Activated CD4-positive, alpha-beta T cell treated with anti-CD3 and anti-CD28 coated beads, Interleukin-2, amount 50 U/mL, for 1 hour (primary cell): ENCODE results near the gene HBG2.
"Not testable (repeated sequence)": the region's sequence is repeated elsewhere in the genome, so short reads cannot be mapped to it uniquely, and the experiment has no call there.

Experiments used
- DNase-seq: peaks from one replicate; pipeline ENCODE4 v3.0.0-alpha.2; 2020

Gene HBG2

DNA sequence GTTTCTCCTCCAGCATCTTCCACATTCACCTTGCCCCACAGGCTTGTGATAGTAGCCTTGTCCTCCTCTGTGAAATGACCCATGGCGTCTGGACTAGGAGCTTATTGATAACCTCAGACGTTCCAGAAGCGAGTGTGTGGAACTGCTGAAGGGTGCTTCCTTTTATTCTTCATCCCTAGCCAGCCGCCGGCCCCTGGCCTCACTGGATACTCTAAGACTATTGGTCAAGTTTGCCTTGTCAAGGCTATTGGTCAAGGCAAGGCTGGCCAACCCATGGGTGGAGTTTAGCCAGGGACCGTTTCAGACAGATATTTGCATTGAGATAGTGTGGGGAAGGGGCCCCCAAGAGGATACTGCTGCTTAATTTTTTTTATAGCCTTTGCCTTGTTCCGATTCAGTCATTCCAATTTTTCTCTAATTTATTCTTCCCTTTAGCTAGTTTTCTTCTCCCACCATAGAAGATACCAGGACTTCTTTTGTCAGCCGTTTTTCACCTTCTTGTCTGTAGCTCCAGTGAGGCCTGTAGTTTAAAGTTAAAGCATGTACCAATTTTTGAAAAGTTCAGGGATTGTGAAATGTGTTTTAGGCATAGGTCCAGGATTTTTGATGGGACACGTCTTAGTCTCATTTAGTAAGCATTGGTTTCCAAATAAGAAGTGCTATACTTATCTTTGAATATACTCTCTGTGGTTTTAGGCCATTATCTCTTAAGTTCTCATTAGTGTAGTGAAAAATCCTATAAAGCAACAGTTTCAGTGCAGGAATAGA is at the start of gene HBG2:
Gene HBG2, minus strand, starts transcription at position 136 of the 768 bp plus-strand sequence. Its CDS starts 53 bp downstream, at position 83.
- not testable (repeated sequence) for DNase-seq

DNA sequence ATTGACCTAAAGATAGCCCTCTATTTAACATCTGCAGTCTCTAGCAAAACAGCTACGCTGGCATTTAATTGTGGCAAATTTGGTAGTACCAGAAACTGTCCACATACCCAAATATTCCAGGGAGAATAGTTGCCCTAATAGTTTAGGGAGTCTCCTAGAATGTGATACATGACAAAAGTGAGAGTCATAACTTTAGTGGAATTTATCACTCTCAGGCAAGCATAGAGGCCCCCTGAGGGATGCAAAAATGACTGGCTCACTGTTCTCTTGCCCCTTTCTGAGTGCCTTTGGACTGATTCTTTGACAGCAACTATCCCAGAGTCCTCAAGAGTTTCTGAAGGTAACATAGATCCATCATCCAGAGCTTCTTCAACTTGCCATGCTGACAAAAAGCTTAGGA is 49.5 kb upstream of the HBG2 start:
- no peak for DNase-seq

GRCh38 chr11:5303626-5304025 is 49.0 kb upstream of the HBG2 start:
- no peak for DNase-seq

DNA sequence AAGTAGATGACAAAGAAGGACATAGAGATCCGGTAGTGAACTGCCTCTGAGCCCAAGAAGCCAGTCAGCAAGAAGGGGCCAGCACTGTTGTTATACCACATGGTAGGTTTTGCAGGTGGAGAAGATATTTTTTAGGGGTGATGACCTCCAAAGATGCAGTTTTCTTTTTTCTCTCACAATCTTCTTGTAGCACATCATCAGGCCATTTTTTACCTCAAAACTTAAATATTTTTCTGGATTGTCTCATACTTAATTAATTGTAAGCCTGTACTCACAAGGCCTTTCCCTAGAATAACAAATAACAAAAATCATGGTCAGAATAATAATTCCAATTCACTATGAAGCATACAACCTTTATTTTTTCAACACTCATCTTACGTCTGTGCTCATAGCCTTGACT is 47.3 kb upstream of the HBG2 start, which contains the start of gene OR51B4:
Gene OR51B4, minus strand, starts transcription at position 101 of the 400 bp plus-strand sequence. Its CDS starts 0 bp downstream, at position 101.
- no peak for DNase-seq

DNA sequence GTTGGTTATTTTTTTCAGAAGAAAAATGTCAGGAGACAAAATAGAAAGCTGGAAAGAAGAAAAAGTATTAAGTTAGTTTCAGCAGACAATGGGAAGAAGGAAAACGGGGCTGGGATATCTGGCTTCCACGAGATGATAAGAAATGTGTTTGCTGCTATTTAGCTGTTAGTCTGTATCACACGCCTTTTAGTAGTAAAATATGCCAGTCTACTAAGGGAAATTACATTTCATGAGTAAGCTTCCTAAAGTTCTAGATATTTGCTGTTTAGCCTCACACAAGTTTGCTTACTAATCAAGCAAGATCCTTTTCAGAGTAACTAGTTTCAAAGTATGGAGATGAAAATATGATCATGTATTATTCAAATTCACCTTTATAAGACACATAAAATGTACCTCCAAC is 45.7 kb upstream of the HBG2 start:
- no peak for DNase-seq

- DNase-seq: no peak
Observed at GRCh38 chr11:5298451-5298850, 43.9 kb upstream of the HBG2 start.

DNA sequence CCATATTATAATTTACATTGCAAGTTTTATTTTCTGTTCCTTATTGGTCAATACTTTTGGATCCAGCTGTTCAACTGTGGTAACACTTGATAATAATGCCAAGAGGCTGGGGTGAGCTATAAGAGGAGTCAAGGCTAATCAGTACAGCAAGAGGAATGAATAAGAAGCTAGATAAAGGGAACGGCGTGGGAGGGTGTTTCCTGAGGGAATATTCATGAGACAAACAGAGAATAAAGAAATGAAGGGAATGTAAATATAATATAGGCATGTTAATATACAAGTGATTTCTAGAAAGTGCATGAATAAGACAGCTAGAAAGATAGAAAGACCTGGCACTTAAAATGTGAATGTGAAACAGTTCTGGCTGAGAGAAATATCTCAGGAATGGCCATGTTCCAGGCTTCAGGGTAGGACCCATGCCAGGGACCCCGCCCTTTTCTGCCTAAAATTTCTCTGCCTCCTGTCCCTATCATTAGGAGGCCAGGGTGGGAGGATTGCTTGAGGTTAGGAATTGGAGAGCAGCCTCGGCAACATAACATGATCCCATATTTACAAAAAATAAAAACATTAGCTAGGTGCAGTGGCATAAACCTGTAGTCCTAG is 43.2 kb upstream of the HBG2 start:
- no peak for DNase-seq

GRCh38 chr11:5294342-5294995 is 39.9 kb upstream of the HBG2 start:
- DNase-seq: not testable (repeated sequence)

GRCh38 chr11:5293028-5293427 is 38.4 kb upstream of the HBG2 start:
- DNase-seq: no peak

GRCh38 chr11:5291207-5291838 is 36.7 kb upstream of the HBG2 start:
- no peak for DNase-seq

GRCh38 chr11:5290106-5290505 is 35.5 kb upstream of the HBG2 start:
- DNase-seq: no peak

DNA sequence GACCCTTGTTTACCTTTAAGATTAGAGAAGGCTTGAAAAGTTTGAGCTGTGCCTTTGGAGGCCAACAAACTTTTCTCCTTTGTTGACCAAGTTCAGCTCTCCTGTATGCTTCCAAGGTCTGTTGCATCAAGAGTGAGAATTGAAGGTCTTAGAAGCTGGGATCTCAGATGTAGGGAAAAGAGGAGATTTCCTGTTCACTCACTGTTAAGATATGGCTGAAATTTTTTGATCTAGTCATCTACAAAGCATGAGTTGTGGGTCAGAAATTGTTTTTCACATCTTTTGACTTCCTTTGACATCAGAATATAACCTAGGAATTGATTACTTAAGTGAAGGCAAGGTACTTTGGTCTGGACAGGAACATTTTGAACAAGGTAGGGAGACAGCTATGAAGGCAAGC is 35.1 kb upstream of the HBG2 start:
- DNase-seq: no peak

GRCh38 chr11:5288906-5289550 is 34.4 kb upstream of the HBG2 start:
- no peak for DNase-seq

- no peak for DNase-seq
Observed at GRCh38 chr11:5288108-5288905, 33.7 kb upstream of the HBG2 start.

GRCh38 chr11:5286901-5287300 is 32.3 kb upstream of the HBG2 start:
- no peak for DNase-seq

DNA sequence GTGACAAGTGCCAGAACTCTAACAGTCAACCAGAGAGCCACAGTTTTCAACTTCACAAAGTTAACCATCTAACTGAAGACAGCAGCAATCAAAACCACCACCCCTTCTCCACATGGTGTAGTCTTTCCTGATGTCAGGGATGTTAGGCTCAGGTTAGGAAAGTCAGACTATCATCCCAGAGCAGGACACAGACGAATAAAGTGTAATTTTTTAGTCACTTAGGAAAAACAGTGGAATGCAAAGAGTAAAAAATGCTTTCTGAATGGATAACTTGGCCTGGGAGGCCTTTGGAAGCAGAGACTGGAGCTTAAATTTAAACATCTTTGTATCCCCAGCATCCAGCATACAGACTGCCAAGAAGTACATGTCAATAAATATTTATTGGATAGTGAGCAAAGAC is 31.8 kb upstream of the HBG2 start:
- DNase-seq: no peak

- DNase-seq: no peak
Observed at GRCh38 chr11:5285703-5286340, 31.2 kb upstream of the HBG2 start.

GRCh38 chr11:5284637-5285036 is 30.1 kb upstream of the HBG2 start:
- no peak for DNase-seq

- DNase-seq: no peak
Observed at GRCh38 chr11:5283882-5284281, 29.3 kb upstream of the HBG2 start.

DNA sequence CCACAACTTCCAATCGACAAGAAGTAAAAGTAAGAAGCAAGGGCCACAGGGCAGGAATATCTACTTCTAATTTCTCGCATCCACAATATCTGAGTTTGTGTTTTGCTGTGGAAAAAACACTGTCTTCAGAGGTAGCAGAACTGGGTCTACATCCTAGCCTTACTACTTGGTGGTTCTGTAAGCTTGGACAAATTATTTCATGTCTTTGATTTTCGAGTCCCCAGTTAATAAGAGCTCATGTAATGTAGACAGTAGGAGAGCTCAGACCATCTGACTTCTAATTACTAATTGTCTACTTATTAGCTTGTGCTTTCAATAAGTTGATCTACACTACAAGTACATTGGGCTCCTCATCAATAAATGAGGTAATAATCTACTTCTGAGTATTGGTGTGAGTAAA is 28.5 kb upstream of the HBG2 start:
- no peak for DNase-seq

DNA sequence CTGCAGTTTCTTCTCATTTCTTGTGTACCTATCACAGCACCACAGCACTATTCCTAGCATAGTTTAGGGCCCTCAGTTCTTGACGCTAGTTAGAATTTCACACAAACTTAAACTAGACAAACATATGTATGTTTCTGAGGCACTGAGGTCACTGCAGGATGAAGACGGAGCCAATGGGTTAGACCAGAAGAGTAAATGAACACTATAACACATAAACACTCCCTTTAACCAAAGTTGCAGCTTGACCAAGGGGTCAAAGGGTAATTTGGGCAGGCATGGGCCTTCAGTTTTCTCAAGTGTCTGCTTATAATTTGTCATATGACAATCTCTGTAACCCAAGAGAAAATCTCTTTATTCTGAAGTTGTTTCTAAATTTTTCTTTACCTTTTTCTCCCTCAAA is 28.0 kb upstream of the HBG2 start:
- DNase-seq: no peak

DNA sequence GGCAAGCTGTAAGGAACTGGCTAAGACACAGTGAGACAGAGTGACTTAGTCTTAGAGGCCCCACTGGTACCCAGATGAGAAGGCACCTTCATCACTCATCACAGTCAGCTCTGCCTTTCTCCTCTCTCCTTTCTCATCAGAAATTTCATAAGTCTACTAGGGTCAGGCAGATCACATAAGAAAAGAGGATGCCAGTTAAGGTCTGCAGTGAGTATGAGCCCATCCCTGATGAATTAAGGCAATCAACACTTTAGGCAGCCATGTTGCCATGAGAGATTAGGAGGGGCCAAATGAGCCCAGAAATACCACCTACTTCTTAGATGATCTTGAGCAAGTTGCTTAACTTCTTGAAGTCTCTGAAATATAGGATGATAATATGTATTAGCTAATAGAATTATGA is 27.0 kb upstream of the HBG2 start:
- no peak for DNase-seq
